HCT116 (cell line): ENCODE data around the gene IL37. TPM values are rescaled to one million over a fixed set of nuclear protein-coding genes. Genes with fewer than 3 reads are reported as not detected.

ENCODE experiments used
- ATAC-seq: fragments of 200-7000 bp; cut with Tn5 transposase; 2 replicates; pipeline ENCODE4 v1.9.1; 2020; ENCODE audit warnings: mild to moderate bottlenecking, moderate library complexity
- BruUV-seq: library from RNA; stranded (reverse); fragments of 400-500 nt; replicated peaks from 2 replicates; lab custom pipeline; 2021; lab: Mats Ljungman, UMichigan
- CTCF ChIA-PET: fragments of 300-600 bp; sonication (Branson Sonifier 250); formaldehyde crosslinking; loops from one replicate; lab custom pipeline; 2021; ENCODE audit warnings: antibody characterized with exemption; lab: Charles Lee
- POLR2A ChIA-PET: fragments of 300-600, 350-600 bp; sonication (Branson Sonifier 250); formaldehyde crosslinking; loops from one replicate; lab custom pipeline; 2021; ENCODE audit warnings: antibody characterized with exemption; lab: Charles Lee
- RAD21 ChIA-PET, 2 experiments: fragments of 300-600 bp; sonication (Branson Sonifier 250); formaldehyde crosslinking; loops; one replicate each; lab custom pipeline; 2023; ENCODE audit warnings: low total read pairs in 2 of 2; ENCODE audit not compliant: uncharacterized antibody in 2 of 2, unreplicated experiment in 2 of 2, low non-redundant PET in 1 of 2; lab: Charles Lee
- DNase-seq: peaks from one replicate; pipeline ENCODE4 v3.0.0-alpha.2; 2010; ENCODE audit warnings: low read depth, low spot score
- H2AFZ ChIP-seq: fragments of 200-600 bp; shearing (Covaris generic), sonication (generic); 2 replicates; pipeline ENCODE4 v1.6.1; 2017; ENCODE audit warnings: low read depth, mixed run types, mixed read lengths, antibody characterized with exemption, low read length; ENCODE audit not compliant: poor library complexity, severe bottlenecking
- H3K27ac ChIP-seq: 2 replicates; pipeline ENCODE4 v1.5.1; 2012; ENCODE audit warnings: low read depth, low read length
- H3K27me3 ChIP-seq: fragments of 200-600 bp; sonication (generic); 2 replicates; pipeline ENCODE4 v1.6.1; 2016; ENCODE audit warnings: mixed run types, low read length, mixed read lengths; ENCODE audit not compliant: insufficient read depth
- H3K36me3 ChIP-seq, 2 experiments: fragments of 200-500 bp in 1 of 2; fragments of 200-600 bp in 1 of 2; sonication (Bioruptor generic) in 1 of 2; sonication (generic) in 1 of 2; 2 replicates each; pipeline versions ENCODE4 v1.5.1 to v1.6.1; 2014 to 2016; ENCODE audit warnings: low read length in 2 of 2, inconsistent platforms in 1 of 2, mixed read lengths in 1 of 2, mixed run types in 1 of 2; ENCODE audit not compliant: insufficient read depth in 2 of 2, control insufficient read depth in 1 of 2
- H3K4me1 ChIP-seq, 2 experiments: fragments of 200-600 bp in 1 of 2; sonication (generic) in 1 of 2; 2 replicates each; pipeline versions ENCODE4 v1.5.1 to v1.6.1; 2012 to 2017; ENCODE audit warnings: low read length in 2 of 2, inconsistent platforms in 1 of 2, mild to moderate bottlenecking in 1 of 2, mixed read lengths in 1 of 2, mixed run types in 1 of 2, moderate library complexity in 1 of 2; ENCODE audit not compliant: insufficient read depth in 2 of 2, control insufficient read depth in 1 of 2
- H3K4me2 ChIP-seq: fragments of 200-600 bp; sonication (generic); 2 replicates; pipeline ENCODE4 v1.6.1; 2017; ENCODE audit warnings: mixed run types, low read length, mixed read lengths
- H3K4me3 ChIP-seq, 2 experiments: fragments of 200-600 bp in 1 of 2; sonication (generic) in 1 of 2; replicated peaks in 1 of 2; 2 replicates each; pipeline ENCODE4 v1.5.1; 2011 to 2016; ENCODE audit warnings: low read length in 2 of 2, control low read depth in 1 of 2, low read depth in 1 of 2, mild to moderate bottlenecking in 1 of 2, mixed read lengths in 1 of 2, mixed run types in 1 of 2
- H3K79me2 ChIP-seq: fragments of 200-600 bp; sonication (generic); 2 replicates; pipeline ENCODE4 v1.6.1; 2017; ENCODE audit warnings: mild to moderate bottlenecking, mixed run types, low read length, moderate library complexity, mixed read lengths; ENCODE audit not compliant: insufficient read depth
- H3K9ac ChIP-seq: fragments of 200-600 bp; sonication (generic); 2 replicates; pipeline ENCODE4 v1.6.1; 2016; ENCODE audit warnings: low read length, mixed read lengths
- H3K9me2 ChIP-seq: fragments of 200-600 bp; sonication (generic), shearing (Covaris generic); 2 replicates; pipeline ENCODE4 v1.6.1; 2017; ENCODE audit warnings: mixed run types, mild to moderate bottlenecking, moderate library complexity; ENCODE audit not compliant: insufficient read depth
- H3K9me3 ChIP-seq, 2 experiments: fragments of 200-500 bp in 1 of 2; fragments of 200-600 bp in 1 of 2; sonication (Bioruptor generic) in 1 of 2; sonication (generic) in 1 of 2; 2 replicates each; pipeline ENCODE4 v1.6.1; 2014 to 2017; ENCODE audit warnings: low read length in 2 of 2, mixed read lengths in 2 of 2, inconsistent platforms in 1 of 2, low read depth in 1 of 2, mild to moderate bottlenecking in 1 of 2, mixed run types in 1 of 2, moderate library complexity in 1 of 2; ENCODE audit not compliant: control insufficient read depth in 1 of 2, insufficient read depth in 1 of 2
- H4K20me1 ChIP-seq: fragments of 200-600 bp; sonication (generic), shearing (Covaris generic); 2 replicates; pipeline ENCODE4 v1.6.1; 2017; ENCODE audit warnings: mixed run types, mild to moderate bottlenecking, moderate library complexity; ENCODE audit not compliant: insufficient read depth
- ATF3 ChIP-seq: IDR thresholded peaks from 2 replicates; pipeline ENCODE4 v1.6.1; 2012
- CBX3 ChIP-seq: IDR thresholded peaks from 2 replicates; pipeline ENCODE4 v1.6.1; 2012; ENCODE audit warnings: low read depth
- CEBPB ChIP-seq: IDR thresholded peaks from 2 replicates; pipeline ENCODE4 v1.6.1; 2012; ENCODE audit warnings: low read depth
- EGR1 ChIP-seq: IDR thresholded peaks from 2 replicates; pipeline ENCODE4 v1.6.1; 2012; ENCODE audit warnings: low read depth
- JUND ChIP-seq: IDR thresholded peaks from 2 replicates; pipeline ENCODE4 v1.6.1; 2012
- POLR2A ChIP-seq: IDR thresholded peaks from 2 replicates; pipeline ENCODE4 v1.7.0; 2011; ENCODE audit warnings: borderline replicate concordance; ENCODE audit not compliant: insufficient read depth, insufficient read length; ENCODE audit errors: extremely low read depth
- RAD21 ChIP-seq: IDR thresholded peaks from 2 replicates; pipeline ENCODE4 v1.6.1; 2012; ENCODE audit warnings: low read depth, mild to moderate bottlenecking
- REST ChIP-seq: IDR thresholded peaks from 2 replicates; pipeline ENCODE4 v1.6.1; 2012; ENCODE audit warnings: low read depth
- SP1 ChIP-seq: IDR thresholded peaks from 2 replicates; pipeline ENCODE4 v1.6.1; 2012; ENCODE audit warnings: low read depth
- TCF7L2 ChIP-seq: IDR thresholded peaks from 2 replicates; pipeline ENCODE4 v1.7.0; 2011; ENCODE audit warnings: borderline replicate concordance, inconsistent platforms; ENCODE audit not compliant: insufficient read depth, insufficient read length; ENCODE audit errors: extremely low read depth
- ZBTB33 ChIP-seq: IDR thresholded peaks from 2 replicates; pipeline ENCODE4 v1.6.1; 2011; ENCODE audit warnings: mild to moderate bottlenecking, low read length, moderate library complexity; ENCODE audit not compliant: insufficient replicate concordance; ENCODE audit errors: extremely low read depth
- ZFX ChIP-seq: fragments of 450-650 bp; IDR thresholded peaks from 2 replicates; pipeline ENCODE4 v1.6.1; 2017
- intact Hi-C: fragments of 100-400 bp; cut with micrococcal nuclease; formaldehyde crosslinking; loops from 2 replicates; pipeline ENCODE4 v1.10.0; 2022
- total RNA-seq: library from RNA; stranded (reverse); gene quantifications from one replicate; pipeline ENCODE4 v1.2.1, GENCODE V29; 2021; ENCODE audit not compliant: unreplicated experiment

The IL37 gene
- total RNA-seq, 1 experiment from 2014 or later, result not detected

GRCh38 chr2:112879491-112880041, 31.4 kb upstream of the IL37 start:
- Histone ChIP-seq H4K20me1 (no peaks in the 10 kb centered on the region), H3K4me3 (no peak overlapping the region), H3K9me2 (no peaks in the 10 kb centered on the region), H3K4me1 (peaks cover 3 to 30% of the 10 kb centered on the region in 2 experiments; a peak in 3 of 4 replicates), H3K79me2 (no peaks in the 10 kb centered on the region), H3K9me3 (no peaks in the 10 kb centered on the region), H3K36me3 (no peaks in the 10 kb centered on the region), H3K4me2 (no peak overlapping the region), H3K27me3 (no peaks in the 10 kb centered on the region), H2AFZ (no peak overlapping the region), H3K27ac (no peak overlapping the region), H3K9ac (no peak overlapping the region)
- TF ChIP-seq POLR2A, result no peak
- TF ChIP-seq ZFX, result no peak
- no peak for TF ChIP-seq SP1
- ATAC-seq (no peak), DNase-seq (no peak)
- ChIA-PET POLR2A (no interaction called here), RAD21 (no interaction called here), CTCF (no interaction called here)
- BruUV-seq, result no TSS peak
- intact Hi-C loops, result no loop called here

- RAD21 ChIA-PET, result no interaction called here
- no peak overlapping the region for H3K4me3 ChIP-seq
- H3K4me2 ChIP-seq, result no peak overlapping the region
- no peak overlapping the region for H3K27ac ChIP-seq
- H3K27me3 ChIP-seq, result no peaks in the 10 kb centered on the region
- H3K4me1 ChIP-seq, result peaks cover 3 to 30% of the 10 kb centered on the region in 2 experiments; a peak in 3 of 4 replicates
- TF ChIP-seq TCF7L2 (no peak), EGR1 (no peak), ATF3 (no peak), ZBTB33 (no peak), ZFX (no peak), CBX3 (no peak), JUND (no peak), RAD21 (no peak), CEBPB (no peak), REST (no peak)
- TF ChIP-seq, all 23 proteins: peak for 0
- ATAC-seq (no peak), DNase-seq (no peak)
- ChIA-PET POLR2A (no interaction called here), CTCF (no interaction called here)
- H3K36me3 ChIP-seq, result no peaks in the 10 kb centered on the region
- H4K20me1 ChIP-seq, result no peaks in the 10 kb centered on the region
- no peaks in the 10 kb centered on the region for H3K9me2 ChIP-seq
- no peak overlapping the region for H2AFZ ChIP-seq
- no TSS peak for BruUV-seq
- no peaks in the 10 kb centered on the region for H3K9me3 ChIP-seq
- no peak overlapping the region for H3K9ac ChIP-seq
- intact Hi-C loops, result no loop called here
- no peaks in the 10 kb centered on the region for H3K79me2 ChIP-seq
These were observed 30.9 kb upstream of the IL37 start for GRCh38 chr2:112880091-112880531.
